HG02943 (cell line): ENCODE data around the gene MUC5AC.
"Not testable (repeated sequence)": the region's sequence is repeated elsewhere in the genome, so short reads cannot be mapped to it uniquely, and the experiment has no call there.

Experiments used
- ATAC-seq: cut with Tn5 transposase; IDR thresholded peaks from one replicate; pipeline ENCODE4 v1.9.1; 2021; ENCODE audit warnings: mild to moderate bottlenecking, low read depth, moderate library complexity; ENCODE audit not compliant: unreplicated experiment

MUC5AC gene

GRCh38 chr11:1157645-1158591 is at the start of gene MUC5AC:
TSS of gene MUC5AC (plus strand) at chr11:1157953. CDS start at chr11:1158000, 47 bp downstream.
- no peak for ATAC-seq

DNA sequence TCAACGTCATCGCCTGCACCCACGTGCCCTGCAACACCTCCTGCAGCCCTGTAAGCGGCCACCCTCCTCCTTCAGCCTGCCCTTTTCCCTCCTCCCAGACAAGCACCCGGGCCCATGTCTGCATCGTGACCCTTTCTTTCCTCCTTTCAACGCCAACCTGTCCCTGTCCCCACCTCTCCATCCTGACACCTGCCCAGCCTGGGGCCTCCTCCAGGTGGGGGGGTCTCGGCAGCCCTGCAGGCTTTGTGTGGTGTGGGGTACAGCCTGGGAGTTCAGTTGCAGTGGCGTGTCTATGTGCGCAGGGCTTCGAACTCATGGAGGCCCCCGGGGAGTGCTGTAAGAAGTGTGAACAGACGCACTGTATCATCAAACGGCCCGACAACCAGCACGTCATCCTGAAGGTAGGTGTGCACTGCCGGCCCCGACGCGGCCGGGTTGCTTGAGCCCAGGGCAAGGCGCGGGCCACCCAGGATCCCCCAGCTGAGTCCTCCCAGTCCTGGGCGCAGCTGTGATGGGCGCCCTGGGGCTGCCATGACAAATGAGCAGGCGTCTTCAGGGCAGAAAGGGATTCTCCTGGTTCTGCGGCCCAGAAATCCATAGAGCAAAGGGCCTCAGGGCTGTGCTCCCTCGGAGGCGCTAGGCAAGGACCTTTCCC is 49.4 kb upstream of the MUC5AC start:
- ATAC-seq = no peak

GRCh38 chr11:1109101-1109917 is 48.4 kb upstream of the MUC5AC start:
- ATAC-seq = no peak

DNA sequence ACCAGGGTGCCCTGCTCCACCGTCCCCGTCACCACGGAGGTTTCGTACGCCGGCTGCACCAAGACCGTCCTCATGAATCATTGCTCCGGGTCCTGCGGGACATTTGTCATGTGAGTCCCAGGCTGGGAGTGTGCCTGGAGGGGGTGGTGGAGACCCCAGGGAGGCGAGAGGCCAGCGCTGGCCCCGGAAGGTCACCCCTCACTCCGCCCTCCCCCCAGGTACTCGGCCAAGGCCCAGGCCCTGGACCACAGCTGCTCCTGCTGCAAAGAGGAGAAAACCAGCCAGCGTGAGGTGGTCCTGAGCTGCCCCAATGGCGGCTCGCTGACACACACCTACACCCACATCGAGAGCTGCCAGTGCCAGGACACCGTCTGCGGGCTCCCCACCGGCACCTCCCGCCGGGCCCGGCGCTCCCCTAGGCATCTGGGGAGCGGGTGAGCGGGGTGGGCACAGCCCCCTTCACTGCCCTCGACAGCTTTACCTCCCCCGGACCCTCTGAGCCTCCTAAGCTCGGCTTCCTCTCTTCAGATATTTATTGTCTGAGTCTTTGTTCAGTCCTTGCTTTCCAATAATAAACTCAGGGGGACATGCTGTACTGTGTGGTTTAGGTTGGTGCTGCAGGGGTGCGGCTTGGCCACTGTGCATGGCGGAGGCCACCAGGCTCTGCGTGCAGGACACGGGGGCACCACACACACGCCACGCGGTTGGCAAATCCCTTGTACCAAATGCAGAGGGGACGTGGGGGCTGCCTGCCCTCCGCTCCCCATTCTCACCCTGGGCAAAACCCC is 47.6 kb upstream of the MUC5AC start:
- no peak for ATAC-seq

- no peak for ATAC-seq
These were observed 46.1 kb upstream of the MUC5AC start for GRCh38 chr11:1111545-1112212.

GRCh38 chr11:1112351-1113191 is 45.2 kb upstream of the MUC5AC start:
- no peak for ATAC-seq

DNA sequence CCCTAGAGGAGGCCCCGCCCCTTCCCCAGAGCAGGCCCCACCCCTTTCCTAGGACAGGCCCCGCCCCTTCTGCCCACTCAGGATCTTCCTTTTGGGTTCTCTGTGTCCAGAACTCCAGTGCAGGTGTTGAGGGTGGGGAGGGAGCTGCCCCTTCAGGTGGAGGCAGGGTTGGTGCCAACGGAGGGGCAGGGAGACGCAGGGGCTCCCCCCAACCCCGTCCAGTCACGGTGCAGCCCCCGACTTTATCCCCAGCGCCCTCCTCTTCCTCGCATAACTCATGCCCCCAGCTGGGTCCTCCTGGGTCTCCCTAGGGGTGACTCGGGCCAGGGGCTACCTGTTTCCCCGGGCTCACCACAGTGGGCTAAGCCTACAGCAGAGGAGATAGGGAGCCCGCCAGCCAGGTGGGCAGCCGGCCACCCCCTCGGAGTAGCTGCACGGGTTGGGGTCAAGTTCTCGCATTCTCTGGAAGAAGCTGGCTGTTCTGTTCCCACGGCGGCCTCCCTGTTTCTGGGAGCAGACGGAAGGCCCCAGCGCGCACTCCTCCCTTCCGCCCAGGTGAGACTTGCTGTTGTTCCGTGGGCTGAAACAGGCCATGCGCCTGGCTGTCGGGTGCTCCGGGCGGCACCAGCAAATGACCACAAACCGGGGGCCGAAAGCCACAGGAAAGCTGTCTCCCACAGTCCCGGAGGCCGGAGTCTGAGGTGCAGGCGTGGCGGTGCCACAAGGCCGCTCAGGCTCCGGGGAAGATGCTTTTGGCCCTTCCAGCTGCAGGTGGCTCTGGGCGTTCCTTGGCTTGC is 44.1 kb upstream of the MUC5AC start:
- no peak for ATAC-seq

DNA sequence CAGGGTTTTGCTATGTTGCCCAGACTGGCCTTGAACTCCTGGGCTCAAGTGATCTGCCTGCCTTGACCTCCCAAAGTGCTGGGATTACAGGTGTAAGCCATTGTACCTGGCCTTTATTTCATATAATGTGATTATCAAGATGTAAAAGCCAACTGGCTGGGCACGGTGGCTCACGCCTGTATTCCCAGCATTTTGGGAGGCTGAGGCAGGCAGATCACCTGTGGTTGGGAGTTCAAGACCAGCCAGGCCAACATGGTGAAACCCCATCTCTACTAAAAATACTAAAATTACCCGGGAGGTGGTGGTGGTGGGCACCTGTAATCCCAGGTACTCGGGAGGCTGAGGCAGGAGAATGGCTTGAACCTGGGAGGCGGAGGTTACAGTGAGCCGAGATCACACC is 42.5 kb upstream of the MUC5AC start:
- ATAC-seq = not testable (repeated sequence)

GRCh38 chr11:1116104-1116503 is 41.6 kb upstream of the MUC5AC start:
- ATAC-seq = no peak

GRCh38 chr11:1116666-1117390 is 40.9 kb upstream of the MUC5AC start:
- ATAC-seq = no peak

- no peak for ATAC-seq
These were observed 39.8 kb upstream of the MUC5AC start for GRCh38 chr11:1117992-1118391.

- ATAC-seq = no peak
These were observed 38.8 kb upstream of the MUC5AC start for GRCh38 chr11:1118755-1119603.

DNA sequence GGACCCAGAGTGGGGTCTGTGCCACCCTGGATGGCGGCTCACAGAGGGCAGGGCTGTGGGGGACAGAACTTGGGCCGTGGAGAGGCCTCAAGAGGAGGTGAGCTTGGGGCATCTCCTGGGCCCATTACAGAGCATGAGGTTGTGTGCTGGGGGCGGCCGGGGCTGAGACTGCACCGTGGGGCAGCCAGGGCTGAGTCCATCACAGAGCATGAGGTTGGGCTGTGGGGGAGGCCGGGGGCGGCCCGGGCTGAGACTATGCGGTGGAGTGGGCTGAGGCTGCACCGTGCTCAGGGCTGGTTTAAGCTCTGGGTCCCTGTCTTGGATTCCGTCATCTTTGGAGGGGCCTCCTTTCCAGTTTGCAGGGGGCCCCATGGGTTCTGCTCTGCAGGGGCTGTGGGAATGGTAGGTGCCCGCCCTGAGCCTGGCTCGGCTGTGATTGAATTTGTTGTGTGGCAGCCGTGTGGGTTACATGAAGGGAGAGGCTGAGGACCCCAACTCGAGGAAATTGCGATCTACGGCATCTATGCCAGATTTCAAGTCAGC is 38.1 kb upstream of the MUC5AC start:
- ATAC-seq = no peak

DNA sequence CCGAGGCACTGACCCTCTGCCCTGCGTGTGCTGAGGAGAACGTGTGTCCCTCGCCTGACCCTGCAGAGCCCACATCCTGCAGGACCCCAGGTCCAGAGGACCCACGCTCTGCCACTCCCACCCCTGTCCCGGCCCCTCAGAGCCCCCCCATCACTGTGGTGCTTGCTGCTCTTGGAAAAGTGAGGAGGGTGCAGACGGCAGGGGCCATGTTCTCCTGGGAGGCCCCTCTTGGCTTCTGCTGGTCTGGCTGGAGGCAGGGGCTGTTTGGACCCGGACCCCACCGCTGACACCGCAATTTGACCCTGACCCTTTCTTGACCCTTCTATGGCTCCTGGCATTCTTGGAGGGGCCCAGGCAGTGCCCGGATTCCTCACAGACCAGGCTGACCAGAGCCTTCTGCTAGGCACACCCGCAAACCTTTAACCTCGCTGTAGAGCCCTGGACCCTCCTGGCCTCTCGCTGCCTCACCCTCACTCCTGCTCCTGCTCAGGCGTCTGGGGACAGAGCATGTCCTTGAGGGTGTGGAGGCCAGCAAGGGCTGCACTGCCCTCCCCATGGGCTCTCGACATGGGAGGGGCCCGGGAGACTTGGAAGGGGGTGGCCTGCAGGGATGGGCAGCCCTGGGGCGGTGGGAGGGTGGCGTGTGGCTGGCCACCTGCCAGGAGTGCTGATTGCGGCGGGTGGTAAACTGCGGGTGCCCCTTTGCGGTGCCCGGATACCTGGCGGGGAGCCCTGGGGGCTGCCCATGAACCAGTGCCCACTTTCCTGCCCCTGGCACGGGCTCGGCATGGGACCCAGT is 37.0 kb upstream of the MUC5AC start:
- no peak for ATAC-seq

- ATAC-seq = no peak
These were observed 36.4 kb upstream of the MUC5AC start for GRCh38 chr11:1121331-1121812.
